Effector memory CD8-positive, alpha-beta T cell (primary cell): ENCODE data around the gene SASH1.
A peak's percentile ranks its signal among the peaks of the same experiment; 100 is the strongest.
"Not testable (repeated sequence)": the region's sequence is repeated elsewhere in the genome, so short reads cannot be mapped to it uniquely, and the experiment has no call there.

ENCODE experiments used
- ATAC-seq: fragments of 150-1000 bp; cut with Tn5 transposase; replicated peaks from 2 replicates; pipeline ENCODE4 v1.10.0; 2021; ENCODE audit warnings: mild to moderate bottlenecking, moderate library complexity
- DNase-seq, 3 experiments: peaks; one replicate each; pipeline ENCODE4 v3.0.0; 2021
- H3K27ac Mint-ChIP-seq, 2 donors: one replicate each; pipeline ENCODE4 v1.8.0; 2022; ENCODE audit warnings: mild to moderate bottlenecking in 2 of 2, mixed read lengths in 2 of 2, moderate library complexity in 2 of 2
- H3K27me3 Mint-ChIP-seq, 2 donors: one replicate each; pipeline ENCODE4 v1.8.0; 2022; ENCODE audit warnings: mixed read lengths in 2 of 2
- H3K36me3 Mint-ChIP-seq: one replicate; pipeline ENCODE4 v1.8.0; 2022; ENCODE audit warnings: mild to moderate bottlenecking, moderate library complexity, mixed read lengths; ENCODE audit not compliant: insufficient read depth
- H3K4me1 Mint-ChIP-seq, 2 donors: one replicate each; pipeline ENCODE4 v1.8.0; 2022; ENCODE audit warnings: low read depth in 2 of 2, mixed read lengths in 2 of 2
- H3K4me3 Mint-ChIP-seq, 2 donors: one replicate each; pipeline ENCODE4 v1.8.0; 2022; ENCODE audit warnings: mild to moderate bottlenecking in 2 of 2, mixed read lengths in 2 of 2, moderate library complexity in 2 of 2
- H3K9me3 Mint-ChIP-seq, 2 donors: one replicate each; pipeline ENCODE4 v1.8.0; 2022; ENCODE audit warnings: mixed read lengths in 2 of 2

The SASH1 gene

DNA sequence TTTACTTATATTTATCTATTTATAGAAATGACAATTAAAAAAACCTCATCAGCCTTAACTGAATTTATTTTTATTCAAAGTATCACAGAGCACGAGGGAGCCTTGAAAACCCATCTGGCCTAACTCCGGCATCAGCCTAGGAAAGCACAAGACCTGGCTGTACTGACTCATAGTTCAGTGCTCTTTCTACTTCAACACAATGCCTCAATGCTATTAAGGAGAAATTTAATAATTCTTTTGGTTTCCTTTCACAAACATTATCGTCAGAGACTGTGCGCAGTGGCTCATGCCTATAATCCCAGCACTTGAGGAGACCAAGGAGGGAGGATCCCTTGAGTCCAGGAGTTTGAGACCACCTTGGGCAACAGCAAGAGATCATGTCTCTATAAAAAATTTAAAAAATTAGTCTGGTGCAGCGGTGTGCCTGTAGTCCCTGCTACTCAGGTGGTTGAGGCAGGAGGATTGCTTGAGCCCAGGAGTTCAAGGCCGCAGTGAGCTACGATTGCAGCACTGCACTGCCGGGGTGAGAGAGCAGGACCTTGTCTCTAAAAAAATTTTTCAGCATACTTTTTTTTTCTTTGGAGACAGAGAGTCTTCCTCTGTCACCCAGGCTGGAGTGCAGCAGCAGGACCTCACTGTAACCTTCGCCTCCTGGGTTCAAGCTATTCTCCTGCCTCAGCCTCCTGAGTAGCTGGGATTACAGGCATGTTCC lies 1.9 kb upstream of the SASH1 start:
- DNase-seq (no peak), ATAC-seq (no peak)
- peaks cover 0 to 6% of the 10 kb centered on the region in 2 donors for H3K4me1 Mint-ChIP-seq
- no peaks in the 10 kb centered on the region for H3K9me3 Mint-ChIP-seq
- no peaks in the 10 kb centered on the region for H3K36me3 Mint-ChIP-seq
- no peak overlapping the region for H3K4me3 Mint-ChIP-seq
- H3K27ac Mint-ChIP-seq, result no peak overlapping the region
- H3K27me3 Mint-ChIP-seq, result peaks cover 31 to 41% of the 10 kb centered on the region in 2 donors

DNA sequence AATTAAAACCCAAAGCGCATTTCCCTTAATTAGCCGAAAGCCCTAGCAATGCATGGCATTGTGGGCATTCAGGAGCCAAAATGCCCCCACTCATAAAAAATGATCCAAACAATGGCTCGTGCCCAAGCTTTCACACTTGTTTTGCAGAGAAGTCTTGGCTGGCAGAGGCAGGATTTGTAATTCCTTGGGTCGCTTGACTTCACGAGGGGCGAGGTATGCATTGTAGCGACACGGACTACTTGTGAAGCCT lies 613 bp upstream of the SASH1 start:
- DNase-seq, result no peak
- no peaks in the 10 kb centered on the region for H3K9me3 Mint-ChIP-seq
- H3K4me1 Mint-ChIP-seq, result peaks cover 0 to 6% of the 10 kb centered on the region in 2 donors
- peak overlapping the region; percentile 51 to 76 for H3K4me3 Mint-ChIP-seq
- H3K36me3 Mint-ChIP-seq, result no peaks in the 10 kb centered on the region
- ATAC-seq, result no peak
- H3K27me3 Mint-ChIP-seq, result peaks cover 44 to 54% of the 10 kb centered on the region in 2 donors
- H3K27ac Mint-ChIP-seq, result no peak overlapping the region

DNA sequence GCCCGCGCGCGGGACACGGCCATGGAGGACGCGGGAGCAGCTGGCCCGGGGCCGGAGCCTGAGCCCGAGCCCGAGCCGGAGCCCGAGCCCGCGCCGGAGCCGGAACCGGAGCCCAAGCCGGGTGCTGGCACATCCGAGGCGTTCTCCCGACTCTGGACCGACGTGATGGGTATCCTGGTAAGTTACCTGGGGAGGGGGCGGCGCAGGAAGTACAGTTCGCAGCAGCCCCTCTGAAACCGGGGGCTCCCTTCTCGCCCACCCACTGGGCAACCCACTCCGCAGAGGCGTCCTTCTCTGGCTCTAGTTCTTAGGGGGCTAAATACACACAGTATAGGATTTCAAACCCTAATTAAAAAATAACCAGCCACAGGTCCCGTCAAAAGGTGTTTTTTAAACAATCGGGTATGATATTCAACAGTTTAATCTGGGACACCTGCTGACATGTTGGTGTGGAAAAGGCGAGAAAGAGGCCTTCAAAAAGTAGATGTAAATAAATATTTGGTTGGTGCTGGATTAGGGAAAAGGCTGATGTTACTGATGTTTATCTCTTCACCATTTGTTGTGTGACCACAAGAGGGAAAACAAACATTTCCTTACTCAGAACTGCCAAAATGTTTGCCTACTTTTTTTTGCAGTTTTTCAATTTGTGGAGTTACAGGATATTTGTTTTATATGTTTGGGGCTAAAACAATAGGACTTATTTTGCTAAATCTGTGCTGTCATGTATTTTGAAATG lies 577 bp downstream of the SASH1 start:
- no peaks in the 10 kb centered on the region for H3K9me3 Mint-ChIP-seq
- H3K36me3 Mint-ChIP-seq, result no peaks in the 10 kb centered on the region
- H3K27me3 Mint-ChIP-seq, result peaks cover 51 to 65% of the 10 kb centered on the region in 2 donors
- peaks cover 0 to 6% of the 10 kb centered on the region in 2 donors for H3K4me1 Mint-ChIP-seq
- ATAC-seq (no peak), DNase-seq (no peak)
- H3K4me3 Mint-ChIP-seq, result peak overlapping the region; percentile 31 to 51
- H3K27ac Mint-ChIP-seq, result no peak overlapping the region

DNA sequence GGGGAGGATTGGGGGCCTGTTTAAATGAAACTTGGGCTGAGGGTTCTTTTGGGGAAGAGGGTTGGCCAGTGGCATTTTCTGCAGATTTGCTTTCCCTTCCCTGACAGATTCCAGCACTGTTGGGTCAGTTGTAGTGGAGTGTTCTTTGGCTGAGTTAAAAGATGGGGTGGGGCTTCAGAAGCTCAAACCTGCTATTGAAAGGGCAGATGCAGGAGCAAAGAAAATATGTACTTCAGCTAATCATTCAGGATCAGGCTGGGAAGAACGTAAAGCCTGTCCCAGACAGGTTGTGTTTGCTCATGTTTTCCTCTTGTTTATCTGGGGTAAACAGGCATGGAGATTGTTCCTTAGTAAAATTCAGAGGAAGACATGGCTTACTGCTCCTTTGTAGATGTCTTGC lies 2.5 kb downstream of the SASH1 start:
- DNase-seq (no peak), ATAC-seq (no peak)
- H3K36me3 Mint-ChIP-seq, result no peaks in the 10 kb centered on the region
- peaks cover 59 to 77% of the 10 kb centered on the region in 2 donors for H3K27me3 Mint-ChIP-seq
- H3K9me3 Mint-ChIP-seq, result no peaks in the 10 kb centered on the region
- H3K4me1 Mint-ChIP-seq, result peaks cover 0 to 6% of the 10 kb centered on the region in 2 donors
- no peak overlapping the region for H3K4me3 Mint-ChIP-seq
- no peak overlapping the region for H3K27ac Mint-ChIP-seq

DNA sequence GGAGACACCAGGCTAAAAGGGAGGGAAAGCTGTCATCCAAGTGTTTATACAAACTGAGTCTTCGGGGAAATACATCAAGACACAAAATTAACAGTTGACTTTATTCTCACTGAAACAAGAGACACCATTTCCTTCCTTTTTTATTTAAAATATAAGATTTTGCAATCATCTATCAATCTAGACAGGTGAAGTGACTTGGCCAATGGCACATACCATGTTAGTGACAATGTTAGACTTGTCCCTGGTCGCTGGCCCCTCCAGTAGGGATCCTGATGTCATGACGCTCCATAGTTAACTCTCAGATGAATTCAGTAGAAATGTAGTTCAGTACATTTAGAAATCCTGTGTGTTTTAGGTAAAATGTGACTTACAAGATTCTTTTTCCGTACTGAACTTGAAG lies 2.9 kb downstream of the SASH1 start:
- Mint-ChIP-seq H3K4me1 (peaks cover 0 to 6% of the 10 kb centered on the region in 2 donors), H3K27ac (no peak overlapping the region), H3K9me3 (no peaks in the 10 kb centered on the region), H3K36me3 (no peaks in the 10 kb centered on the region), H3K27me3 (peaks cover 59 to 77% of the 10 kb centered on the region in 2 donors), H3K4me3 (no peak overlapping the region)
- ATAC-seq (no peak), DNase-seq (no peak)

DNA sequence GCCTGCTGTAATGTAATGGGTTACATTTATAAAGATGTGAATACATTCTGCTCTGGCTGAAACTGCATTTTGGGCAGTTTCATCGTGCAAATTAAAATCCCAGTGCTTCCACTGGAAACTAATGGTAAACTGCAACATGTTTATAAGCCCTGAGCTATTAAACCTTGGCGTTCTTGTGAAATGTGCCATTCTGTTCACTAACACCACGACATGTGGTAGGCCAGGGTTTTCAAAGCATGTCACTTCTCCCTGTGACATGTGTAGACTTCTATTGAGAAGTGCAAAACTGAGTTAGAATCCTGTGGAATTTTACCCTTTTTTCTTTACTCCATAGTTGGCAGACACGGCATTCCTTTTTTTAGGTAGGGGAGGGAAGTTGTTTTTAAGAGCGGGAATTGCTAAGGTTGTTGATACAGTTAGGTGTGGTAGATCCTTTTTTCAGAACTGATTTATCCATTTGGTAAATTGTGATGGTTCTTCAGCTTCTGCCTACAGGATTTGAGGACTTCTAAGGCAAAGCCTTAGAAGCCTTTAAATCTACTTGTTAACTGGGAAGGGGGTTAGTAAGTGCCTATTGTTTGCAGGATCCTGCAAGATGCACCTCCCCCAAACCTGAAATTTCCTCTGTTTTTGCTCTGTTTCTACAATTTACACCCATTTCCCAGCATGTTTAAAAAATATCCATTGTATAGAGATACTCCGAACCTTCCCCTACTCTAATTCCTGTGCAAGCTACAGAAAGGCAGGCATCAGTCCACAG lies 4.2 kb downstream of the SASH1 start:
- peaks cover 0 to 6% of the 10 kb centered on the region in 2 donors for H3K4me1 Mint-ChIP-seq
- no peaks in the 10 kb centered on the region for H3K9me3 Mint-ChIP-seq
- no peak for DNase-seq
- ATAC-seq, result no peak
- no peaks in the 10 kb centered on the region for H3K36me3 Mint-ChIP-seq
- H3K27me3 Mint-ChIP-seq, result peaks cover 57 to 72% of the 10 kb centered on the region in 2 donors
- no peak overlapping the region for H3K27ac Mint-ChIP-seq
- no peak overlapping the region for H3K4me3 Mint-ChIP-seq

DNA sequence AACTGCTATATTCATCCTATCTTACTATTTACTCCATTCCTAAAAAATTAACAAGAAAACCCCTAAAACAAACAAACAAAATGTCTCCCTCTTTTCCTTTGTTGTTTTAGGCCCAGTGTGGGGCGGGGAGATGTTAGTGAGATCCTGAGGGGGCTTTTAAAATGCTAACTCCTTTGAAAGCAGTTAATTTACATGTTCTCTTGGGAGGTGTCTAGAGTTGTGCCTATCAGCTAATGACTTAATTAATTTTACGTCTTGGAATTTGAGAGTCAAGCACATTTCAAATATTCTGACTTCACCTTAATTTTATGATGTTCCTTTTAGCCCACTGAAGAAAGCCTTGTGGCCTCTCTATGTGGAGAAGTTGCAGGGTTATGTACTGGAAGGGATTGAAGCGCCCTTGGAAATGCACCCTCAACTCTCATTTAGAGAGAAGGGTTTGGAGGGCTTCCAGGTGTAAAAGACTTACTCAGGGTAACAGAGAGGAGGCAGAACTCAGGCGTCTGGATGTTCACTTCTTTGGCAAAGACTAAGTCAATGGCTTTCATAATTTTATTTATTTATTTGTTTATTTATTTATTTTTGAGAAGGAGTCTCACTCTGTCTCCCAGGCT lies 4.9 kb downstream of the SASH1 start:
- ATAC-seq (no peak), DNase-seq (no peak)
- Mint-ChIP-seq H3K27ac (no peak overlapping the region), H3K4me3 (no peak overlapping the region), H3K27me3 (peaks cover 50 to 65% of the 10 kb centered on the region in 2 donors), H3K9me3 (no peaks in the 10 kb centered on the region), H3K36me3 (no peaks in the 10 kb centered on the region), H3K4me1 (peaks cover 0 to under 1% of the 10 kb centered on the region in 2 donors)

DNA sequence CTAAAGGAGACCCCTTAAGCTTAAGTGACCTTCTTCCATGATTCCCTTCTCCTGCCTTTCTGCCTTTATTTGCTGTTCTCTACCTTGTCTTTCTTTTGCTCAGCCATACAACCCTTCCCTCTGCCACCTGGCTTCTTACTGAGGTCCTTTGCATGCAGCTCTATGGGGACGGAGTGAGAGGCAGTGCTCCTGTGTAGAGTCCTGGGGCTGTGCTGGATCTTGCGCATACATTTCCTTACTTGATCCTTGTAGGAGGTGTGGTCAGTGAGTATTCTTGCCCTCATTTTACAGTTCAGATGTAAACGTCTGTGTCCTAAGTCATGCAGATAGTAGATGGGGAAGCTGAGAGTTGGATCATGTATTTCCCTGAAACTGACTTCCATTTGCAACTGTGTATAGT lies 5.7 kb downstream of the SASH1 start:
- H3K36me3 Mint-ChIP-seq, result no peaks in the 10 kb centered on the region
- H3K4me3 Mint-ChIP-seq, result no peak overlapping the region
- peaks cover 46 to 58% of the 10 kb centered on the region in 2 donors for H3K27me3 Mint-ChIP-seq
- DNase-seq (no peak), ATAC-seq (no peak)
- no peak overlapping the region for H3K27ac Mint-ChIP-seq
- H3K9me3 Mint-ChIP-seq, result no peaks in the 10 kb centered on the region
- H3K4me1 Mint-ChIP-seq, result no peaks in the 10 kb centered on the region

DNA sequence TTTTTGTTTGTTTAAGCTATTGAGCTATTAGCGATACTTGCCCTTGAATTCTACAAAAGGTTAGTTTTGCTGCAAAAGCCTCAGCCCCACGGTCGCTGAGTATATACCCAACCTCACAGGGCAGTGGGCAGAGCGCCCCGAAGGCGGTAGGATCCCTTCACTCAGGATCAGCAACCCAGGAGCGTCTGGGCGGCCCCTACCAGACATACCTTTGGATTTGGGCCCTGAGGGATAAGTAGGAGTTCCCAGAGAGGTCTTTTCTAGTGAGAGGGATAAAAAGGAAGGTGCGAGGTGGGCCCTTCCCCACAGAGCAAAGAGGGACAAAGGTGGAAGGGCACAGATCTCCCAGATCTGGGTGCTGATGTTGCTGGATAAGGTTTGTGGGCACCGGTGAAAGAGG lies 6.1 kb downstream of the SASH1 start:
- no peak for DNase-seq
- no peaks in the 10 kb centered on the region for H3K36me3 Mint-ChIP-seq
- no peaks in the 10 kb centered on the region for H3K9me3 Mint-ChIP-seq
- H3K27ac Mint-ChIP-seq, result no peak overlapping the region
- no peaks in the 10 kb centered on the region for H3K4me1 Mint-ChIP-seq
- H3K4me3 Mint-ChIP-seq, result no peak overlapping the region
- ATAC-seq, result no peak
- H3K27me3 Mint-ChIP-seq, result peaks cover 41 to 54% of the 10 kb centered on the region in 2 donors

DNA sequence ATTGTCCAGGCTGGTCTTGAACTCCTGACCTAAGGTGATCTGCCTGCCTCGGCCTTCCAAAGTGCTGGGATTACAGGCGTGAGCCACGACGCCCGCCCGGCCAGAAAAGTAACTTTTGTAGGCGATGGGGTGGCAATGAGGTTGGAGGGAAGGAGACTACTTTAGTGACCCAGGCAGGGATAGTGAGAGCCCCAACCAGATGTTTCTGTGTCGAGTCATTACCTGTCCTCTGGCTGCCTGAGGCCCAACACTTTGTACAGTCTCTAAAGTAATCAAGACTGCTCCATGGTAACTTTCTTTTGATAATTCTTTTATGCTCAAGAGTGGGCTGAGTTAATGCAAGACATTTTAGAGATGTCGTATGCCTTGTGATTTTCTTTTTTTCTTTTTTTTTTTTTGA lies 6.8 kb downstream of the SASH1 start:
- no peak overlapping the region for H3K27ac Mint-ChIP-seq
- ATAC-seq (no peak), DNase-seq (no peak)
- H3K4me1 Mint-ChIP-seq, result no peaks in the 10 kb centered on the region
- H3K27me3 Mint-ChIP-seq, result peaks cover 37 to 48% of the 10 kb centered on the region in 2 donors
- H3K4me3 Mint-ChIP-seq, result no peak overlapping the region
- H3K36me3 Mint-ChIP-seq, result no peaks in the 10 kb centered on the region
- H3K9me3 Mint-ChIP-seq, result no peaks in the 10 kb centered on the region

DNA sequence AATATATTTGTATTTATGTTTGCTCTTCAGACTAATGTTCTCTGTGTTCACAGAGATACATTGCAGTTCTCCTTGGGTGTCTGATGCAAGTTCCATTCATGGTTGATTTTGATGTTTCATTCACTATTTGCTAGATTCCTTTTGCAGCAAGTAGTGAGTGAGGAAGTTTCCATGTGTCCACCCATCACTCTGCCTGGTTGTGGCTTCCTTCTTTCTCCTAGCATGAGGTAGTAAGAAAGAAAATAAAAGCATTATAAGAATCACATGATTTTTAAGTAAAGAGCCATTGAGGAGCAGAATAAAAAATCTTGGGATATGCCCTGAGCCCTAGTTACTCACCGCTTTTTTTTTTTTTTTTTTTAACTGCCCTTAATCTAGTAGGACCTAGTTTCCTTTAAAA lies 8.7 kb downstream of the SASH1 start:
- no peaks in the 10 kb centered on the region for H3K36me3 Mint-ChIP-seq
- peaks cover 22 to 31% of the 10 kb centered on the region in 2 donors for H3K27me3 Mint-ChIP-seq
- H3K4me3 Mint-ChIP-seq, result no peak overlapping the region
- DNase-seq, result no peak
- H3K4me1 Mint-ChIP-seq, result no peaks in the 10 kb centered on the region
- no peak for ATAC-seq
- H3K27ac Mint-ChIP-seq, result no peak overlapping the region
- no peaks in the 10 kb centered on the region for H3K9me3 Mint-ChIP-seq

DNA sequence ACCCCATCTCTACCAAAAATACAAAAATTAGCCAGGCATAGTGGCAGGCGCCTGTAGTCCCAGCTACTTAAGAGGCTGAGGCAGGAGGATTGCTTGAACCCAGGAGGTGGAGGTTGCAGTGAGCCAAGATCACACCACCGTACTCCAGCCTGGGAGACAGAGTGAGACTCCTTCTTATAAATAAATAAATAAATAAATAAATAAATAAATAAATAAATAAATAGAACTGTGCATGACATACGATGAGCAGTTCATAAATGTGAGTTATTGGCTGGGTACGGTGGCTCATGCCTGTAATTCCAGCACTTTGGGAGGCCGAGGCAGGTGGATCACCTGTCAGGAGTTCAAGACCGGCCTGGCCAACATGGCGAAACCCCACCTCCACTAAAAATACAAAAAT lies 9.8 kb downstream of the SASH1 start:
- not testable (repeated sequence) for DNase-seq, H3K4me1 Mint-ChIP-seq

DNA sequence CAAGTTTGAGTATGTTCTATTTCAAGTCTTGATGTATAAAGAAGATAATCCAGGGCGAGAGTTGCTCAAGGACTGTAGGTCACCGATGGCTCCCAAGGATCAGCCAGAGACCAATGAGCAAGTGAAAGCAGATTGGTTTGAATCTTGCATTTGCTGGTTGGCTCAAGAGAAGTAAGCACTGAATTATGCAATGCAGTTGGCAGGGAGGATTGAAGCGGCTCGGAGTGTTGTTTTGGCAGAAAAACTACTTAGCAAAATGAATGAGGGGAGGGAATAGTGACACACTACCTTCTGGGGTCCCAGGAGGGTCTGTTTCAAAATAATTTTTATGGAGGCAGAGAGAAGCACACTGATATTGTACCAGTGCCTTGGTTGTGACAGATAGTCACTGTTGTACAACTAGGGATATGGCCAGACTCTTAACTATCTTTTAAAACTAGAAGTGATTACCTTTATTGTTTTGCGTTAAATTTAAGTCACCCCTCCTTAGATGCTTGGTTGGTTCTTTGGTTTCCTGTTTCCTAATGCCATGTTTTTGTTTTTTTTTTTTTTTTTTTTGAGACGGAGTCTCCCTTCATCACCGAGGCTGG lies 15.7 kb downstream of the SASH1 start:
- DNase-seq, result no peak
- ATAC-seq, result no peak
- no peaks in the 10 kb centered on the region for H3K4me1 Mint-ChIP-seq
- H3K27me3 Mint-ChIP-seq, result peaks cover 14 to 27% of the 10 kb centered on the region in 2 donors
- peaks cover 2% of the 10 kb centered on the region for H3K36me3 Mint-ChIP-seq
- no peak overlapping the region for H3K27ac Mint-ChIP-seq
- H3K4me3 Mint-ChIP-seq, result no peak overlapping the region
- peaks cover 0 to 1% of the 10 kb centered on the region in 2 donors for H3K9me3 Mint-ChIP-seq

More for the DNA sequence above, 9.8 kb downstream of the SASH1 start:
- H3K9me3 Mint-ChIP-seq, ATAC-seq, H3K27ac Mint-ChIP-seq, H3K36me3 Mint-ChIP-seq, H3K4me3 Mint-ChIP-seq: not testable (repeated sequence)
- peaks cover 11 to 20% of the 10 kb centered on the region in 2 donors for H3K27me3 Mint-ChIP-seq
